Mammary epithelial cell (primary cell): ENCODE data around the gene TBX19.

Experiments used
- CTCF ChIP-seq, 2 donors: IDR thresholded peaks in 1 of 2; conservative IDR thresholded peaks in 1 of 2; 2 replicates each; pipeline ENCODE4 v1.5.1; 2011 to 2012; ENCODE audit warnings: inconsistent platforms in 2 of 2, low read length in 2 of 2, mild to moderate bottlenecking in 2 of 2, control low read depth in 1 of 2, low read depth in 1 of 2; ENCODE audit not compliant: insufficient read depth in 1 of 2; ENCODE audit errors: extremely low read depth in 1 of 2
- EZH2 ChIP-seq: IDR thresholded peaks from 2 replicates; pipeline ENCODE4 v1.6.1; 2012; ENCODE audit warnings: low read length, inconsistent platforms, borderline replicate concordance

GRCh38 chr1:168245042-168245441, 35.6 kb upstream of the TBX19 start:
- TF ChIP-seq CTCF (conservative IDR thresholded peaks at IDR 0.05 in 1 of 2, IDR thresholded peaks at IDR 0.05 in 1 of 2; ENCODE audit: extremely low read depth in 1 of 2, insufficient read depth in 1 of 2, low read depth in 1 of 2, low read length in 2 of 2) (no peak), EZH2 (no peak)
